Measurements from ENCODE around the gene AMN. TPM values are rescaled to one million over a fixed set of nuclear protein-coding genes. Genes with fewer than 3 reads are reported as not detected.
"Not testable (repeated sequence)": the region's sequence is repeated elsewhere in the genome, so short reads cannot be mapped to it uniquely, and the experiment has no call there.

AMN gene
- polyA plus RNA-seq (ENCODE audit: insufficient read length in 4 of 4), result 10 to 100 TPM; 17.4 to 43.4 (median 38.0) TPM

DNA sequence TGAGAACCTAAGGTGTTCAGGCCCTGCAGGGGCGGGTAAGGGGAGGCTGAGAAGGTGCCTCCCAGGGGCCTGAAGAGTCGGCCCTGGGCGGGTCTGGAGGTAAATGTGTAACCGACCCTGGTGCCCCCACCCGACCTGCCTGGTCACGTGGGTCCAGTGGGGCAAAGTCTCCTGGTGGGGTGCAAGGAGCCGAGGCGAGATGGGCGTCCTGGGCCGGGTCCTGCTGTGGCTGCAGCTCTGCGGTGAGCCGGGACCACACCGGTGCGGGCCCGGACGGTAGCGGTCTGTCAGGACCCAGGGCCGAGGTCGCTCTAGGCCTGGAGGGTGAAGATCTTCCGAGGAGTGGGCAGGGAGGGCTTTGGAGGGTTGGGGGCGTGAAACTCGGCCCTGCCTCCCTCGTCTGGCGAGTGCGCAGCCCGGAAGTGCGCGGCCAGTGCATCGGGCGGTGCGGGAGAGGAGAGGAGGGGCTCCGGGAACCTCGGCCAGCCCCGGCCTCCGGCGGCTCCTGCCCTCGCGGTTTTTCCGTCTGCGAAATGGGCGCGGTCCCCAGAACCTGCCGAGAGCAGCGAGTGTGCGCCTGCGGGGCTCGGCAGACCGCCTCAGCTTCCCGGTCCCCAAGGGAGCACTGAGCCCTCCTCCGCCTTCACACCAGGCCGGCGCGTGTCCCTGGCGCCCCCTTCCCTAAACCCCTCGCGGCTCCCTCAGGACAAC lies at the start of gene AMN:
Gene AMN (plus strand): TSS at position 174 of the 711 bp plus-strand sequence. CDS start 26 bp downstream, at position 200.
- no peak for DNase-seq (ENCODE audit: low read depth in 4 of 4, low spot score in 2 of 4)

DNA sequence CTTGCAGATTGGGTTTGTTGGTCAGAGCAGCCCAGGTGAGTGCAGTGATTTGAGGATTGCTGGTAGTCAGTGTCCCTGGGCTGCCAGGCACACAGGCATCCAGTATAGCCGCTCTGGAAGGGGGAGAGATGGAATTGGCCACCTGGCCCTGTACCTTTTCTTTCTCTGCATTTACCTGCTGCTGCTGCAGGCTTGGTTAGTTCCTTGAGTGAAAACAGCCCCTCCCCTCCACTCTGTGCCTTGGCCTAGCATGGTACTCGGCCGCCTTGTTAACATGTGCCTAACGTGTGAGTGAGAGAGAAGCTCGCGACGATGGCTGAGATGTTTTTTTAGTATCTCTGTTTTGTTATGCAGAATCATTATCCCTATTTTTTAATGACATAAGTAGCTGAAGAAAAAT lies 49.3 kb upstream of the AMN start:
- no peak for DNase-seq (ENCODE audit: low read depth in 4 of 4, low spot score in 2 of 4)

DNA sequence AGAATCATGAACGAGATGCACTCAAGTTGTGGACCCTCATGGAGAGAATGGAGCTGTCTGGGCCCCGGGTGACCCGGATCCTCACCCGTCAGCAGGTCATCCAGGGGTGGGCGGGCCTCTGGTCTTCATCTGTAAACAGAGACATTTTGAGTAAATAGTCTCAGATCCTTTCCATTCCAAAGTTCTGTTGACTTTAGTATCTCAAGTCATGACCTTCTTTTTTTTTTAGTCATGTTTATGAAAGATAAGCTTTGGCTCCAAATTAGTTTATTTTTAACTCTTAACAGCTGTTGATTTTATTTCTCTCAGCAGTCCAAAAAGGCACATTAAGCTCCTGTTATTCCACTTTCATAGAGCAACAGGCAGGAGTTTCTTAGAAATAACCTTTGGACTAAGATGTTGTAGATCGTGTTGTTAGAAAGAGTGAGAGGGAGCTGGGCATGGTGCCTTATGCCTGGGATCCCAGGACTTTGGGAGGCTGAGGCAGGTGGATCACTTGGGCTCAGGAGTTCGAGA lies 48.9 kb upstream of the AMN start:
- DNase-seq (ENCODE audit: low read depth in 4 of 4, low spot score in 2 of 4), result no peak

DNA sequence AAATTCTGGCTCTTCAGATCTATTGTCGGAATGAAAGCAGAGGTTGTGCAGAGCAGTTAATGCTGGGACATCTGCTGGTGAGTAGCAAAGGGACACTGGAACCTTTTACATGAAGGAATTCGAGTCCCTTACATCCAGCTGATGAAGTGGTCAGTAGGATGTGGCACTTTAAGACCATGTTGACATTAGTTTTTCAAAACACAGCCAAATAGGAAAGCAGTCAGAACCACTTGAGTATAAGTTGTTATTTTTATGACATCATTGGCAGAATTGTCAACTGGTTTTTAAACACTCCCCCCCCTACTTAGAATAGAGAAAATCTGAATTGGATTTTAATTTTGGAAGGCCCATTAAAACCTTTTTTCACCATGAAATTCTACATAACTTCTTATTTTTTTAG lies 46.8 kb upstream of the AMN start:
- DNase-seq (ENCODE audit: low read depth in 4 of 4, low spot score in 2 of 4), result no peak

DNA sequence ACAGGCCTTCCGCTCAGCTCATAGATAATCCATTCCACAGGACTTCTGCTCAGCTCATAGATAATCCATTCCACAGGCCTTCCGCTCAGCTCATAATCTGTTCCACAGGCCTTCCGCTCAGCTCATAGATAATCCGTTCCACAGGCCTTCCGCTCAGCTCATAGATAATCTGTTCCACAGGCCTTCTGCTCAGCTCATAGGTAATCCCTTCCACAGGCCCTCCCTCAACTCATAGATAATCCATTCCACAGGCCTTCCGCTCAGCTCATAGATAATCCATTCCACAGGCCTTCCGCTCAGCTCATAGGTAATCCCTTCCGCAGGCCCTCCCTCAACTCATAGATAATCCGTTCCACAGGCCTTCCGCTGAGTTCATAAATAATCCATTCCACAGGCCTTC lies 45.0 kb upstream of the AMN start:
- not testable (repeated sequence) for DNase-seq (ENCODE audit: low read depth in 4 of 4, low spot score in 2 of 4)

DNA sequence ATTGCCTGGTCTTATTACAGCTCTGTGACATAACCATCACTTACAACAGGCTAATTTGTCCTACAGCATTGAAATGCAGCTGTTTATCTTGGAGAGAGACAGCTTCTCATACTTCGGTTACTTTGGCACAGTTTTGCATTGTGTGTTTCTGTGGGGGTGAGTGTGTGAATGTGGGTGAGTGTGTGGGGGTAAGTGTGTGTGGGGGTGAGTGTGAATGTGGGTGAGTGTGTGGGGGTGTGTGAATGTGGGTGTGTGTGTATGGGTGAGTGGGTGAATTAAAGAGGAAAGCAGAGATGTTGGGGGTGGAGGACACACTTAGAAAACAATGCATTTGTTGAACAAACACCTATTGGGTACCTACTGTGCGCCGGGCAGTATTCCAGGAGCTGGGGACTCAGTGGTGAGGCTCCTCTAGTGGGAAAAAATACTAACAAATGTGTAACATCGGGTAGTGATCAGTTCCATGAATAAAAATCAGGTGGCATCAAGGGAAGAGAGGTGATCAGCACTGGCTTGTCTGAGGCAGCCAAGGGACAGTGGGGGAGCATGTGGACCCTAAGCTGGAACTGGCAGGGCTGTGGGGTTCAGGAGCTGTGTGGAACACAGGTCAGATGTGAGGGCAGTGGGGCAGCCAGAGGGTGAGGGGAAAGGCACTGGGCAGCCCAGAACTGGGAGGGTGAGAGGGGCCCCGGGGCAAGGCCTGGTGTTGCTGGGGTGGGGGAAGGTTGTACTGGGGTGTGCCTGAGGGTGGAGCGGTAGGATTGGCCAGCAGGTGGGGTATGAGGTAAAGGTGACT lies 44.1 kb upstream of the AMN start:
- no peak for DNase-seq (ENCODE audit: low read depth in 4 of 4, low spot score in 2 of 4)

DNA sequence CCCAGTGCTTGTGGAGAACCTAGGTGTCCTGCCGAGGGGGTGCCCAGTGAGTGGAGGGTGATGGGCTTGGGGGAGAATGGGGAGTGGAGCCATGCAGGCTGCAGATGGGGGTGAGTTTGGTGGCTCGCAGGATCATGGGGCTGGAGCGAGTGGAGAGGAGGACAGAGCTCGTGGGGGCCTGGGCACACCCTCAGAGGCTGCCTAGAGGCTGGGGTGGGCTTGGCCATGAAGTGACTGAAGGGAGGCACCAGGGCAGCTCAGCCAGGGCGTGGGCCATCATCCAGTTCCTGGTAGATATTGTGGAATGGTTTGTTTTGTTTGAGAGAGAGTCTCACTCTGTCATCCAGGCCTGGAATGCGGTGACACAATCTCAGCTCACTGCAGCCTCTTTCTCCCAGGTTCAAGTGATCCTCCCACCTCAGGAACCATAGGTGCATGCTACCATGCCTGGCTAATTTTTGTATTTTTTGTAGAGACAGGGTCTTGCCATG lies 43.4 kb upstream of the AMN start:
- no peak for DNase-seq (ENCODE audit: low read depth in 4 of 4, low spot score in 2 of 4)

DNA sequence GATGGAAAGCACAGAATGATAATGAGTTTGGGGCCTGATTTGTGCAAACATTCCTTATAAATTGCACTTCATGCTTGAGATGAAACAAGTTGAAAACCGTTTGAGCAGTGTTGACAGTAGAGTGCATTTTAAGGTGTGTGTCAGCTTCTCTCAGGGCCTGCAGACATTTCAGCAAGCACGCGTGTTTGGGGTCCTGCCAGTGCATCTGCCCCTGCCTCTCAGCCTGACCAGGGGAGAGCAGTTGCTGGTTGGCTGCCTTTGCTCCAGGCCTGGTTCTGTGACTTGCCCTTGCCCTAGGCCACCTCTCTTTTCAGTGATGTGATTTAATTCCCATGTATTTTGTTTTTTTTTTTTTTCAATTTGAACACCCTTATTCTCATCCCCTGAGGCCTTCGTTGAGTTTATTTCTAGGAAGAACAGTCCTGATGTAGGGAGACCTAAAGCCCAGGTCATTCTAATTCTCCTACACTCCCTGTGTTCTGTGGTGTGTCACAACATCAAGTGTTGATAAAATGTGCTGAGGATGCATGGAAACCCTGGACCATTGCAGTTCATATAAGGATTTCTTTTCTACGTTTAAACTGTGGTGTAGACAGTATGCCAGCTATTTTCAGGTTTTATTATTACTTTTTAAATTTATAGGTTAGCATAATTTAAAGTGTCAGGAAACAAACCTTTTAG lies 40.1 kb upstream of the AMN start:
- DNase-seq (ENCODE audit: low read depth in 4 of 4, low spot score in 2 of 4), result no peak

DNA sequence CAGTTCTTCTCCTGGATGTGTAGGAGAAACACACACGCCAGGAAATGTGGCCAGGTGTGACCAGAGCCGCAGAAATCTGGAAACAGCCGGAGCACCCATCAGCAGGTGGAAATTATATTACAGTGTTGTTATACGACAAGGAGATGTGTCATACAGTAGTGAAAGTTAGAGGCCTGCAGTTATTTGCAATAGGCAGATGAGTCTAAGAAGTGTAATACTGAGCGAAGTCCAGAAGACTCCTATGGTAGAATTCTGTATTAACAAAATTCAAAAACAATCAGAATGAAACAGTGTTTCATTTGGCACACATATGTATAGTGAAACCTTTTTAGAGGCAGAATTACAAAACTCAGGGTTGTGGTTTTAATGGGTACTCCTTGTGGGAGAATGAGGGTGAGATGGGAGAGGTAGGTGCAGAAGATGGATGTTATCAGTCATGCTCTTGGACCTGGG lies 39.3 kb upstream of the AMN start:
- no peak for DNase-seq (ENCODE audit: low read depth in 4 of 4, low spot score in 2 of 4)

DNA sequence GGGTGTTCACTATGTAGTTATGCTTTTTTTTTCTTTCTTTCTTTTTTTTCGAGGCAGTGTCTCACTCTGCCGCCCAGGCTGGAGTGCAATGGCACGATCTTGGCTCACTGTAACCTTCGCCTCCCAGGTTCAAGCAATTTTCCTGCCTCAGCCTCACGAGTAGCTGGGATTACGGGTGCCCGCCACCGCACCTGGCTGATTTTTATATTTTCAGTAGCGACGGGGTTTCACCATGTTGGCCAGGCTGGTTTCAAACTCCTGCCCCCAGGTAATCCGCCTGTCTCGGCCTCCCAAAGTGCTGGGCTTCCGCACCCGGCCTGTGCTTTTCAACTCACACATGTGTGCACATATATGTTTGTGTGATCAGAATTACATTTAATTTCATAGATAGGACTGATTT lies 38.9 kb upstream of the AMN start:
- DNase-seq (ENCODE audit: low read depth in 4 of 4, low spot score in 2 of 4), result no peak

DNA sequence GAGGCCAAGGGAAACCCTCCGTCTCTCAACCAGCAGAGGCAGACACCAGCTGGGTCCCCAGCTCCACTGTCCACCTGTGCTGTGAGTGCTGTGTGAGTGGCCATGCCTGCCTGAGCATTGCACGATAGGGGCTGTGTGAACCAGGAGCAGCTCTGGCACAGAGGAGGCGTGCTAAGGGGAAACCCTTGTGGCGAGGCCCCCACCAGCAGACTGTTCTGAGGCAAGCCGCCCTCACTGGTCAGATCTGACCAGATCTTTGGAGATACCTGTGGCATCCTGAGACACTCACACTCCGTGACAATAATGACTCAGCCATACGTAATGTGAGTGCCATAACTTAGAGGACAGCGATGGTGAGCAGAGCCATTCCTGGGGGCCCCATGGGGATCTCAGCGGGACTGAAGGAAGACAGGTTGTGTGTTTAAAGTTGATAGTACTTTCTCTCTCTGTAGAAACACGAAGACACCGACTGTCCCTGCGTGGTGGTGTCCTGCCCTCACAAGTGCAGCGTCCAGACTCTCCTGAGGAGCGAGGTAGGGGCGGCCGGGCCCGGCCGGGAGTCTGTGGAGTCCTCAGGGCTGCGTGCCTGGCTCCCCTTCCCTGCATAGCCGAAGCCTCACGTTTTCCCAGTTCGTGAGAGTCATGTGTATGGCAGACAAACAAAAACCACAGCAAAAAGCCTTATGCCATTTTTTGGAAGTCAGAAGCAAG lies 36.6 kb upstream of the AMN start:
- DNase-seq (ENCODE audit: low read depth in 4 of 4, low spot score in 2 of 4), result no peak

DNA sequence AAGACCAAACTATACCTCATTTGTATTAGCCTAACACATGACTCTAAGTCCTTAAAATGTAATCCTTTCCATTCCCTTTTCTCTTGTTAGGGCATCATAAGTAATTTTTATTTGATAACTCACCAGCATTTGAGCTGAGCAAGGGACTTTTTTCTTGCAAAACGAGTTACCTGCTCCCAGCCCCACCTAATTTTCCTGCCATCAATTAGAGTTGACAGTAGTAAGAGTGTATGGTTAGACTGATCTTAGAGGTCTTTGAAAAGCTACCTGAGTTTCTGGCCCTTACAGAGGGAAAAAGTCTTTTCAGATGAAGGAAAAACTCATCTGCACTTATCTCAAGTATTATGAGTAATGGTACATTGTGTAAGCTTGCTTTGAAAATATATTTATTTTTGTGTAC lies 33.7 kb upstream of the AMN start:
- DNase-seq (ENCODE audit: low read depth in 4 of 4, low spot score in 2 of 4), result no peak

DNA sequence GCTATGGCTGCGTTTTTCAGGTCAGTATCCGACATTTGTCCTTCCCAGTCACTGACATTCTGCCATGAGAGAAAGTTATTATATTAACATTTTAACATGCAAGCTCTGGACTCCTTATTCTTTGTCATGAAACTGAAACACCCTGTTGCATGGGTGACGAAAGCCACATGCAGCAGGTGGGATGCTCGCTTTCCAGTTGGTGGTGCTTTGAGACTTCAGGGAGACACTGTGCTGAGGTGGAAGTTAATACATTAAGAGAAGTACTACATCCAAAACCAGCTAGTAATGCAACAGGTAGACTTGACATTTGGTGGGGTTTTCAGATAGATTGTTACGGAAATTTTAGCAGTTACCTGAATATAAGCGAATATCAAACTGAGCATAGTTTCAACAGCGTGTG lies 32.8 kb upstream of the AMN start:
- no peak for DNase-seq (ENCODE audit: low read depth in 4 of 4, low spot score in 2 of 4)

DNA sequence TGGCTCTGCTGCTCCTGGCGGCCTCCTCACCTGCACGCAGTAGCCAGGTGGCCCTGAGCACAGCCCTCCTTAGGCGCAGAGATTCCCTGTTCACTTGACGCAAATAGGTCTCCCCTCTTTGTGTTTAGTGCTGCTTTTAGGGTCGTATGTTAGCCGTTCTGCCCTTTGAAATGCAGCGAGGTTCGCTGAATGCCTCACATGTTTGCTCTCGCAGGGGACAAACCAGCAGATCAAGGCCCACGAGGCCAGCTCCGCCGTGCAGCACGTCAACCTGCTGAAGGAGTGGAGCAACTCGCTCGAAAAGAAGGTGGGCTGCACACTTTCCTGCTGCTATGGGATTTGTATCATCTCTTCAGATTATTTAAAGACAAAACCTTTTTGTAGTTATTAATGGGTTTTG lies 31.4 kb upstream of the AMN start:
- no peak for DNase-seq (ENCODE audit: low read depth in 4 of 4, low spot score in 2 of 4)

DNA sequence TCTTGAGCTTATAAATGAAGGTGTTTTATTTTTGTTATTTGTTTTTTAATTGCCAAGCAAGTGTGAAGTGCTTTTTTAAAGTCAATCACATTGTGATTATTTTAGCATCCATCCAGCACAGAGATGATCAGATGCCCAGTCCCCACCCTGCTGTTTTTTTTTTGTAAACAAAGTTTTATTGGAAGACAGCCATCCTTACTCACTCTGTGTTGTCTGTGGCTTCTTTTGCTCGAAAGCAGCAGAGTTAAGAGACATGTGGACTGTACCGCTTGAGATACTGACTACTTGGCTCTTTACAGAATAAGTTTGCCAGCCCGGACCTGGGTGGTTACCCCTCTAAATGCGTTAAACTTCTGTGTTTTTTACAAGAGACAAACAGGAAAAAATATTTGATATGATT lies 30.9 kb upstream of the AMN start:
- DNase-seq (ENCODE audit: low read depth in 4 of 4, low spot score in 2 of 4), result no peak

DNA sequence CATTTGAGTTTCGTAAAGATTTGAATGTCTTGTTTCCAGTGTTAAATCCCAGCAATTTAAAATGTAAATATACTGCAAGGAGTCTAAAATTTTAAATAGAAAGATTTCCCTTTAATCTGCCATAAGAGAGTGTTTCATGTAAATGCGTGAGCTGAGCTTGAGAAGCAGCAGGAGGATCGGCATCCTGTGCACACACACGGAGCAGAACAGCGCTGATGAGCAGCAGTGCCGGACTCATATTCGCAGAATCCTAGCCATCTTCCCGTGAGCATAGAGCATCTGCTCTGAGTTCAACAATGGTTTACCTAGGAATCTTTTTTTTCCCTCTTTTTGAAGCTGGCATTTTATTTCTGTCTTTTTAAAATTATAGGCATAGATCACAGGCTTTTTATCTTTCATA lies 29.8 kb upstream of the AMN start:
- DNase-seq (ENCODE audit: low read depth in 4 of 4, low spot score in 2 of 4), result no peak

DNA sequence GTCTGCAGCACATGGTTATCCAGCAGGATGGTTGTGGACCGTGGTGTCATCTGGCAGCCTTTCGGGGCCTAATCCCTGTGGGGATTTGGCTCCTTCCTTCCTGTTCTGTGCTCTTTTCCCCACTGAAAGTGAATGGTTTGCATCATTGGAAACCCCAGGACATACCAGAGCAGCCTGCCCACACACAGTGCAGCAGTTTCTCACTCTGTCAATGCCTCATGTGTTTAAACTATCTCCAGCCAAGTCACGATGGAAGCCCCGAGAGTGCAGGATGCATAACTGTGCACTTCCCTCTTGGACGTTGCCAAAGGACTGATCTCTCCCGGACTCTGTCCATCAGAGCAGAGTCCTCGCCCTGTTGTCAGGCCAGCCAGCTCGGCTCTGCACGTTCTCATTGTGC lies 29.0 kb upstream of the AMN start:
- DNase-seq (ENCODE audit: low read depth in 4 of 4, low spot score in 2 of 4), result peak in 1 of 4 donors; percentile 13

DNA sequence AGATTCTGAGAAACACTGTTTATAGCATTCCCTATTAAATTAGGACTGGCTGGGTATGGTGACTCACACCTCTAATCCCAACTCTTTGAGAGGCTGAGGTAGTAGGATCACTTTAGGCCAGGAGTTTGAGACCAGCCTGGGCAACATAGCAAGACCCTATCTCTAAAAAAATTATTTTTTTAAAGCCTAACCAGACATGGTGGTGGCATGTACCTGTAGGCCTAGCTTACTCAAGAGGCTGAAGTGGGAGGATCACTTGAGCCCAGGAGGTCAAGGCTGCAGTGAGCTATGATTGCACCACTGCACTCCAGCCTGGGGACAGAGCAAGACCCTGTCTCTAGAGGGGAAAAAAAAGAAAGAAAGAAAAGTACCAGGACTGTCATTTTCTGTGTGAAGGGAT lies 25.7 kb upstream of the AMN start:
- not testable (repeated sequence) for DNase-seq (ENCODE audit: low read depth in 4 of 4, low spot score in 2 of 4)

DNA sequence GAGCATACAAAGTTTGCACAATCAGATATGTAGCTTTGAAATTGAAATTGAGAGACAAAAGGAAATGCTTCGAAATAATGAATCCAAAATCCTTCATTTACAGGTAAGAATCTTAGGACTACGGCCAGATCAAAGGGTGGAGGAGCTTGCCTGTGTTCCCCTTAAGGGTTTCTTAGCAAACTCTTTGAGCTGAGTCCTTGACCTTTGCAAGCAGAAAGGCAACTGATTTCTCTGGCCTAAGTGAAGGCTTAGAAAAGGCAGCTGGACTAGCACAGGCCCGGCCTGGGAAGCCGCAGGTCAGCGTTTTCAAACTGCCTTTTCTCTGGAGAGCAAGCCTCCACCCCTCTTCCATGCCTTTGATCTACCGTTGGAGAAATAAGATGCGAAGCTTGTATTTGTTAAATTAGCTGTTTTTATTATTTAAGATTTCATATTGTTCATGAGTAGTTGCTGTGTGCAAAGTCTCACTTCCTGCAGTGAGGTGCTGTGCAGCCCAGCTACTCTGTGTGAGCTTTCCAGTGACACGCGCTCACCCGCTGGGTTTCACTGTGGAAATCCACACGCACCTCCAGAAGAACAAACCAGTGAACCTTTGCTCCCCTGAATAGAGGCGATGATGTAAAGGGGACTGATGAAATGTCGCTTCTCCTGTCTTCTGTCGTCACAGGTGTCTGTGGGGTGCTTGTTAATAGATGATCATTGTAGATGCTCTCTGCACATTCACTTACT lies 25.0 kb upstream of the AMN start:
- DNase-seq (ENCODE audit: low read depth in 4 of 4, low spot score in 2 of 4), result no peak

DNA sequence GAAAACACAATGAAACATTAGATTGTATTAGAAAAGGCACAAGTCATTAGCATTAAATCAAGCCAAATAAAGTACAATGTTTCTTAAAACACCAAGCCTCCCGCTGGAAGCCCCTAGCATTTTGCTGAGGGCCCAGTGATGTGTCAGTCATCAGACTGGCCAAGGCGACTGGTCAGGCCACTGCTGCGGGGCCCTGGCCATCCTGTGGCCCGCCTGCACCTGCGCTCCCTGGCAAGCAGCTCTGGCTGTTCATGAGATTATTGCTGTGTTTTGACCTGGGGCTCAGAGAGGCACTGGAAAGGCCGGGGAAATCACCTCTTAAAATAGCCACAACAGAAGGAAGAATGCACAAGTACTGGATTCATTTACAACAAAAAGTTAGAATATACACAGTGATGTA lies 24.2 kb upstream of the AMN start:
- DNase-seq (ENCODE audit: low read depth in 4 of 4, low spot score in 2 of 4), result no peak
